Activated B cell treated with CpG ODN at 0.5 μM for 24 hours (primary cell): Measurements from ENCODE around the gene VTA1. TPM values are rescaled to one million over a fixed set of nuclear protein-coding genes. Genes with fewer than 3 reads are reported as not detected.
A peak's percentile ranks its signal among the peaks of the same experiment; 100 is the strongest.
"Not testable (repeated sequence)": the region's sequence is repeated elsewhere in the genome, so short reads cannot be mapped to it uniquely, and the experiment has no call there.

Source experiments
- ATAC-seq: fragments of 200-7000 bp; cut with Tn5 transposase; one replicate; pipeline ENCODE4 v1.10.0; 2021; ENCODE audit warnings: low read depth, mild to moderate bottlenecking, moderate library complexity
- CTCF ChIA-PET: fragments of 350-600 bp; sonication (Branson Sonifier 250); formaldehyde crosslinking; loops from one replicate; lab custom pipeline; 2021; ENCODE audit warnings: antibody characterized with exemption; lab: Charles Lee
- POLR2A ChIA-PET: fragments of 350-600 bp; sonication (Branson Sonifier 250); formaldehyde crosslinking; loops from one replicate; lab custom pipeline; 2021; ENCODE audit warnings: antibody characterized with exemption; lab: Charles Lee
- DNase-seq: peaks from one replicate; pipeline ENCODE4 v3.0.0; 2022
- H3K27ac Mint-ChIP-seq: one replicate; pipeline ENCODE4 v1.8.0; 2020; ENCODE audit warnings: mixed read lengths
- H3K27me3 Mint-ChIP-seq: one replicate; pipeline ENCODE4 v1.8.0; 2021; ENCODE audit warnings: mixed read lengths
- H3K36me3 Mint-ChIP-seq: one replicate; pipeline ENCODE4 v1.8.0; 2021; ENCODE audit warnings: low read depth, mixed read lengths
- H3K4me1 Mint-ChIP-seq: one replicate; pipeline ENCODE4 v1.8.0; 2021; ENCODE audit warnings: mixed read lengths
- H3K4me3 Mint-ChIP-seq: one replicate; pipeline ENCODE4 v1.8.0; 2020; ENCODE audit warnings: mild to moderate bottlenecking, mixed read lengths
- H3K9me3 Mint-ChIP-seq: one replicate; pipeline ENCODE4 v1.8.0; 2020; ENCODE audit warnings: mixed read lengths
- CTCF ChIP-seq: fragments of 200-600 bp; IDR thresholded peaks from one replicate; pipeline ENCODE4 v1.8.0; 2022; ENCODE audit warnings: antibody characterized with exemption, mild to moderate bottlenecking
- intact Hi-C: fragments of 100-400 bp; cut with micrococcal nuclease; formaldehyde crosslinking; loops from one replicate; pipeline ENCODE4 v1.15.1; 2024
- total RNA-seq: library from RNA; stranded (reverse); gene quantifications from 2 replicates; pipeline ENCODE4 v1.2.3, GENCODE V29; 2022

Gene VTA1
- total RNA-seq = 30.3 and 30.4 TPM in 2 replicates

GRCh38 chr6:142146828-142147662, at the start of gene VTA1, which contains the start of gene NMBR:
Gene VTA1 (plus strand): TSS chr6:142147263. CDS start chr6:142147288, 25 bp downstream.
Gene NMBR (minus strand): TSS chr6:142147122. CDS start chr6:142088658, 58,464 bp downstream.
- Mint-ChIP-seq H3K4me3 (peak within 1 kb of the TSS; percentile 96), H3K9me3 (no peaks in the 10 kb centered on the region), H3K4me1 (peaks cover 54% of the 10 kb centered on the region), H3K27ac (peak within 1 kb of the TSS; percentile 78), H3K27me3 (no peaks in the 10 kb centered on the region), H3K36me3 (peaks cover 30% of the 10 kb centered on the region)
- TF ChIP-seq CTCF = peak; percentile 16
- ChIA-PET POLR2A (interaction anchor here (0.6 to 1.0 kb wide), 4 partner anchors 8 to 1303 kb away, joined by 3 read pairs; partner anchors contain the start of genes ADAT2 and PEX3), CTCF (interaction anchor here (1.2 to 2.3 kb wide), 3 partner anchors 9 to 240 kb away, joined by 5 to 9 read pairs (median 9); no protein-coding TSS in a partner anchor)
- ATAC-seq = peak; percentile 96
- peak; percentile 90 for DNase-seq
- intact Hi-C loops = loop anchor here (1.0 to 5.0 kb wide), 11 partner anchors 60 to 1916 kb away; partner anchors contain the start of genes ADAT2, AIG1, FUCA2 and HIVEP2

GRCh38 chr6:142104820-142105219, 42.2 kb upstream of the VTA1 start:
- ATAC-seq, H3K36me3 Mint-ChIP-seq, CTCF ChIA-PET, H3K4me1 Mint-ChIP-seq, POLR2A ChIA-PET, DNase-seq, H3K9me3 Mint-ChIP-seq, intact Hi-C loops, H3K4me3 Mint-ChIP-seq, H3K27ac Mint-ChIP-seq, H3K27me3 Mint-ChIP-seq: not testable (repeated sequence)

GRCh38 chr6:142110820-142111219, 36.2 kb upstream of the VTA1 start:
- H3K4me1 Mint-ChIP-seq, ATAC-seq, H3K9me3 Mint-ChIP-seq, H3K27me3 Mint-ChIP-seq, H3K36me3 Mint-ChIP-seq, H3K27ac Mint-ChIP-seq, DNase-seq, H3K4me3 Mint-ChIP-seq, POLR2A ChIA-PET, intact Hi-C loops: not testable (repeated sequence)
- CTCF ChIA-PET = interaction anchor here (1.5 kb wide), 1 partner anchor 9 kb away, joined by 8 read pairs; no protein-coding TSS in a partner anchor

- Mint-ChIP-seq H3K4me1 (no peaks in the 10 kb centered on the region), H3K36me3 (no peaks in the 10 kb centered on the region), H3K27ac (no peak overlapping the region), H3K4me3 (no peak overlapping the region), H3K27me3 (peaks cover 2% of the 10 kb centered on the region), H3K9me3 (no peaks in the 10 kb centered on the region)
- intact Hi-C loops = loop anchor here (1.0 to 2.0 kb wide), 3 partner anchors 123 to 804 kb away; no protein-coding TSS in a partner anchor
- ChIA-PET POLR2A (no interaction called here), CTCF (interaction anchor here (1.5 kb wide), 2 partner anchors 11 to 123 kb away, joined by 4 to 8 read pairs; no protein-coding TSS in a partner anchor)
- DNase-seq = no peak
- peak; percentile 70 for TF ChIP-seq CTCF
- ATAC-seq = peak; percentile 34
Measured at GRCh38 chr6:142112451-142113061, 34.5 kb upstream of the VTA1 start.

GRCh38 chr6:142117366-142117765, 29.7 kb upstream of the VTA1 start:
- Mint-ChIP-seq H3K9me3 (no peaks in the 10 kb centered on the region), H3K36me3 (no peaks in the 10 kb centered on the region), H3K4me3 (no peak overlapping the region), H3K27ac (no peak overlapping the region), H3K4me1 (no peaks in the 10 kb centered on the region), H3K27me3 (peaks cover 7% of the 10 kb centered on the region)
- ChIA-PET POLR2A (no interaction called here), CTCF (no interaction called here)
- intact Hi-C loops = no loop called here
- ATAC-seq (no peak), DNase-seq (no peak)
- TF ChIP-seq CTCF = no peak
